GM23338 (cell line): ENCODE results near the gene MYO1G. TPM values are rescaled to one million over a fixed set of nuclear protein-coding genes. Genes with fewer than 3 reads are reported as not detected.

Source experiments
- ATAC-seq: fragments of 200-7000 bp; cut with Tn5 transposase; 3 replicates; pipeline ENCODE4 v1.9.1; 2020
- DNase-seq: peaks from one replicate; pipeline ENCODE4 v3.0.0-alpha.2; 2015; ENCODE audit warnings: low spot score
- H2AFZ ChIP-seq: fragments of 200-600 bp; sonication (generic); 2 replicates; pipeline ENCODE4 v1.8.0; 2016; ENCODE audit warnings: antibody characterized with exemption, mild to moderate bottlenecking, moderate library complexity
- H3F3A ChIP-seq: fragments of 200-600 bp; sonication (generic); replicated peaks from 2 replicates; pipeline ENCODE4 v1.8.0; 2017; ENCODE audit warnings: antibody characterized with exemption, mixed run types, low read depth
- H3K27ac ChIP-seq: fragments of 200-600 bp; sonication (generic); 2 replicates; pipeline ENCODE4 v1.6.1; 2016; ENCODE audit warnings: low read depth
- H3K27me3 ChIP-seq: fragments of 200-600 bp; sonication (generic); 2 replicates; pipeline ENCODE4 v1.8.0; 2016; ENCODE audit warnings: mild to moderate bottlenecking, mixed run types, moderate library complexity; ENCODE audit not compliant: insufficient read depth
- H3K36me3 ChIP-seq: fragments of 200-600 bp; sonication (generic); 2 replicates; pipeline ENCODE4 v1.8.0; 2016; ENCODE audit warnings: mild to moderate bottlenecking; ENCODE audit not compliant: insufficient read depth
- H3K4me1 ChIP-seq: fragments of 200-600 bp; sonication (generic); 2 replicates; pipeline ENCODE4 v1.8.0; 2016; ENCODE audit warnings: mild to moderate bottlenecking, moderate library complexity; ENCODE audit not compliant: insufficient read depth
- H3K4me2 ChIP-seq: fragments of 200-600 bp; sonication (generic); 2 replicates; pipeline ENCODE4 v1.7.1; 2017; ENCODE audit warnings: mixed run types
- H3K4me3 ChIP-seq: fragments of 200-600 bp; sonication (generic); 2 replicates; pipeline ENCODE4 v1.6.1; 2016; ENCODE audit warnings: mixed run types
- H3K79me2 ChIP-seq: fragments of 200-600 bp; sonication (generic); replicated peaks from 2 replicates; pipeline ENCODE4 v1.8.0; 2017; ENCODE audit warnings: mild to moderate bottlenecking; ENCODE audit not compliant: insufficient read depth
- H3K9me2 ChIP-seq: fragments of 200-600 bp; sonication (generic); 2 replicates; pipeline ENCODE4 v1.8.0; 2017; ENCODE audit not compliant: insufficient read depth
- H4K20me1 ChIP-seq: fragments of 200-600 bp; sonication (generic); replicated peaks from 2 replicates; pipeline ENCODE4 v1.8.0; 2017; ENCODE audit warnings: mild to moderate bottlenecking; ENCODE audit not compliant: insufficient read depth
- H3K27ac Mint-ChIP-seq: 2 replicates; pipeline ENCODE4 v1.8.0; 2020; ENCODE audit warnings: inconsistent platforms, mild to moderate bottlenecking, moderate library complexity, mixed read lengths
- H3K27me3 Mint-ChIP-seq: 3 replicates; pipeline ENCODE4 v1.8.0; 2022; ENCODE audit warnings: low read depth, mild to moderate bottlenecking, moderate library complexity, mixed read lengths, inconsistent platforms; ENCODE audit not compliant: insufficient read depth, poor library complexity
- H3K36me3 Mint-ChIP-seq: 3 replicates; pipeline ENCODE4 v1.8.0; 2021; ENCODE audit warnings: low read depth, mild to moderate bottlenecking, inconsistent platforms, moderate library complexity, mixed read lengths
- H3K4me1 Mint-ChIP-seq: 3 replicates; pipeline ENCODE4 v1.8.0; 2020; ENCODE audit warnings: mild to moderate bottlenecking, inconsistent platforms, mixed read lengths
- H3K4me3 Mint-ChIP-seq: 3 replicates; pipeline ENCODE4 v1.8.0; 2021; ENCODE audit warnings: moderate library complexity, mild to moderate bottlenecking, inconsistent platforms, mixed read lengths
- H3K9me3 Mint-ChIP-seq: 3 replicates; pipeline ENCODE4 v1.8.0; 2020; ENCODE audit warnings: moderate library complexity, mild to moderate bottlenecking, inconsistent platforms, mixed read lengths
- EZH2 ChIP-seq: fragments of 200-600 bp; sonication (generic); IDR thresholded peaks from one replicate; pipeline ENCODE4 v1.8.0; 2017; ENCODE audit warnings: antibody characterized with exemption, mild to moderate bottlenecking, low read depth; ENCODE audit not compliant: unreplicated experiment
- EZH2phosphoT487 ChIP-seq: fragments of 200-600 bp; sonication (generic); IDR thresholded peaks from one replicate; pipeline ENCODE4 v1.8.1; 2018; ENCODE audit warnings: antibody characterized with exemption; ENCODE audit not compliant: unreplicated experiment
- POLR2AphosphoS5 ChIP-seq: IDR thresholded peaks from 2 replicates; pipeline ENCODE4 v1.6.1; 2016; ENCODE audit warnings: antibody characterized with exemption, low read depth
- ZNF114 ChIP-seq: fragments of 250-450 bp; sonication (Bioruptor Pico); IDR thresholded peaks from 2 replicates; pipeline ENCODE4 v1.5.0; 2020; ENCODE audit warnings: mild to moderate bottlenecking, moderate library complexity
- ZNF462 ChIP-seq: fragments of 250-450 bp; sonication (Bioruptor Pico); IDR thresholded peaks from 2 replicates; pipeline ENCODE4 v1.5.0; 2020; ENCODE audit warnings: mild to moderate bottlenecking, moderate library complexity
- polyA plus RNA-seq: library from polyadenylated mRNA; unstranded; fragments of >200 nt; fragmentation: Nextera tagmentation; extraction: Ambion mirVana; gene quantifications from 2 replicates; pipeline ENCODE4 v1.2.1, GENCODE V29; 2016
- total RNA-seq: library from RNA; depleted of rRNA; stranded (reverse); fragments of >200 nt; shearing (Covaris generic); gene quantifications from 2 replicates; pipeline ENCODE4 v1.2.3, GENCODE V29; 2014

The MYO1G gene
- total and polyA plus RNA-seq, 2 experiments from 2014 or later: 0.10 to 0.11 TPM

GRCh38 chr7:45000093-45001032, 21.5 kb upstream of the MYO1G start, which contains the start of gene CCM2:
Gene CCM2, plus strand, starts transcription at chr7:45000201. Its CDS starts 133 bp downstream, at chr7:45000334.
- H3K27ac Mint-ChIP-seq: peak within 1 kb of the TSS; percentile 99
- H3K4me1 ChIP-seq: peaks cover 13% of the 10 kb centered on the region
- peak within 1 kb of the TSS; percentile 84 for H3K4me3 ChIP-seq
- H3K27ac ChIP-seq: peak within 1 kb of the TSS; percentile 97
- H3K36me3 ChIP-seq: no peaks in the 10 kb centered on the region
- no peaks in the 10 kb centered on the region for H3K9me2 ChIP-seq
- ATAC-seq (peak; percentile 18), DNase-seq (peak; percentile 64)
- H3K36me3 Mint-ChIP-seq: no peaks in the 10 kb centered on the region
- H3K27me3 ChIP-seq: no peaks in the 10 kb centered on the region
- H3K9me3 Mint-ChIP-seq: no peaks in the 10 kb centered on the region
- peak within 1 kb of the TSS; percentile 97 for H2AFZ ChIP-seq
- peak within 1 kb of the TSS; percentile 93 for H3K4me3 Mint-ChIP-seq
- H3K4me2 ChIP-seq: peak within 1 kb of the TSS; percentile 90
- peaks cover 11% of the 10 kb centered on the region; the same call in 2 of the 3 replicates for H3K4me1 Mint-ChIP-seq
- H3K79me2 ChIP-seq: peaks cover 45% of the 10 kb centered on the region
- H4K20me1 ChIP-seq: peaks cover 12% of the 10 kb centered on the region
- peaks cover 10% of the 10 kb centered on the region for H3K27me3 Mint-ChIP-seq
- peaks cover 8% of the 10 kb centered on the region; the same call in 1 of the 2 replicates for H3F3A ChIP-seq
- TF ChIP-seq POLR2AphosphoS5: peak; percentile 20; the same call in 1 of the 2 replicates
- no peak for TF ChIP-seq ZNF114 (CRISPR knock-in tag)

- Mint-ChIP-seq H3K4me1 (peaks cover 11% of the 10 kb centered on the region; the same call in 2 of the 3 replicates), H3K36me3 (no peaks in the 10 kb centered on the region), H3K27me3 (peaks cover 10% of the 10 kb centered on the region), H3K27ac (peak overlapping the region; percentile 99), H3K4me3 (peak overlapping the region; percentile 93), H3K9me3 (no peaks in the 10 kb centered on the region)
- no peaks in the 10 kb centered on the region for H3K9me2 ChIP-seq
- no peaks in the 10 kb centered on the region for H3K36me3 ChIP-seq
- peak overlapping the region; percentile 84 for H3K4me3 ChIP-seq
- DNase-seq (peak; percentile 99), ATAC-seq (peak; percentile 87)
- peak overlapping the region; percentile 97 for H3K27ac ChIP-seq
- peaks cover 13% of the 10 kb centered on the region for H3K4me1 ChIP-seq
- H2AFZ ChIP-seq: peak overlapping the region; percentile 97
- H3K79me2 ChIP-seq: peaks cover 40% of the 10 kb centered on the region
- TF ChIP-seq EZH2phosphoT487: no peak
- TF ChIP-seq POLR2AphosphoS5: peak; percentile 50
- H3K4me2 ChIP-seq: peak overlapping the region; percentile 90
- peaks cover 8% of the 10 kb centered on the region; the same call in 1 of the 2 replicates for H3F3A ChIP-seq
- H3K27me3 ChIP-seq: no peaks in the 10 kb centered on the region
- H4K20me1 ChIP-seq: peaks cover 6% of the 10 kb centered on the region
Measured at GRCh38 chr7:44999245-45000092, 20.7 kb upstream of the MYO1G start.

- Histone ChIP-seq H2AFZ (no peak overlapping the region), H3K9me2 (no peaks in the 10 kb centered on the region), H3K79me2 (peaks cover 29% of the 10 kb centered on the region), H3K27me3 (no peaks in the 10 kb centered on the region), H3K4me2 (peak overlapping the region; percentile 90), H3F3A (peaks cover 8% of the 10 kb centered on the region; the same call in 1 of the 2 replicates), H3K36me3 (no peaks in the 10 kb centered on the region), H4K20me1 (peaks cover 6% of the 10 kb centered on the region; the same call in 1 of the 2 replicates), H3K4me3 (peak overlapping the region; percentile 84; the same call in 1 of the 2 replicates), H3K4me1 (peaks cover 13% of the 10 kb centered on the region), H3K27ac (0 out of 2 replicates have a peak overlapping the region, but pooled peaks have one; percentile 91)
- DNase-seq (no peak), ATAC-seq (no peak)
- H3K36me3 Mint-ChIP-seq: no peaks in the 10 kb centered on the region
- peaks cover 11% of the 10 kb centered on the region; the same call in 2 of the 3 replicates for H3K4me1 Mint-ChIP-seq
- H3K27ac Mint-ChIP-seq: no peak overlapping the region
- peak overlapping the region; percentile 93 for H3K4me3 Mint-ChIP-seq
- no peaks in the 10 kb centered on the region for H3K9me3 Mint-ChIP-seq
- peaks cover 8% of the 10 kb centered on the region for H3K27me3 Mint-ChIP-seq
- TF ChIP-seq EZH2 (no peak), ZNF462 (CRISPR knock-in tag) (no peak)
Measured at GRCh38 chr7:44998153-44998871, 19.5 kb upstream of the MYO1G start.
